Measurements from ENCODE around the gene EXOC3L1.

EXOC3L1 gene

DNA sequence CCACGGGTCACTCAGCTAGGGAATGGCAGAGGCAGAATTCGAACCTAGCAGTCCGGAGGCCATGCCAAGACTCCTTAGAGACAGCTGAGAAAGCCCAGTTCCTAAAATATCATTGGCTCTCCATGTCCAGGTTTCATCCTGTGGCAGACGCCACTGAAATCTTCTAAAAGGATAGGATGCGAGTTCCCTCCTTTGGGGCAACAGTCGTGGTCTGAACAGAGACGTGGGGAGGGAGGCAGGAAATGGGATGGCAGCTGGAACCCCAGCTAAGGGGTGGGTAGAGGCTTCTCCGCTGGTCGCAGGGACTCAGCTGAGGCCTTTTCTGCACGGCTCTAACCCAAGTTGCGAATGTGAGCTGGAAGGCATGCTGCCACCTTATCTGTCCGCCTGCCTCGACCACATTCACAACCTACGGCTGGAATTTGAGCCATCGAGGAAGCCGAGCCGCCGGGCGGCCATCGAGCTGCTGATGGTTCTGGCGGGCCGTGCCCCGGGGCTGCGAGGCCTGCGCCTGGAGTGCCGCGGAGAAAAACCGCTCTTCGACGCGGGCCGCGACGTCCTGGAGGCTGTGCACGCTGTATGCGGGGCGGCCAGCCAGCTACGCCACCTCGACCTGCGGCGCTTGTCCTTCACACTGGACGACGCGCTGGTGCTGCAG is 27.3 kb downstream of the EXOC3L1 start:
- DNase-seq (ENCODE audit: low spot score): no peak

DNA sequence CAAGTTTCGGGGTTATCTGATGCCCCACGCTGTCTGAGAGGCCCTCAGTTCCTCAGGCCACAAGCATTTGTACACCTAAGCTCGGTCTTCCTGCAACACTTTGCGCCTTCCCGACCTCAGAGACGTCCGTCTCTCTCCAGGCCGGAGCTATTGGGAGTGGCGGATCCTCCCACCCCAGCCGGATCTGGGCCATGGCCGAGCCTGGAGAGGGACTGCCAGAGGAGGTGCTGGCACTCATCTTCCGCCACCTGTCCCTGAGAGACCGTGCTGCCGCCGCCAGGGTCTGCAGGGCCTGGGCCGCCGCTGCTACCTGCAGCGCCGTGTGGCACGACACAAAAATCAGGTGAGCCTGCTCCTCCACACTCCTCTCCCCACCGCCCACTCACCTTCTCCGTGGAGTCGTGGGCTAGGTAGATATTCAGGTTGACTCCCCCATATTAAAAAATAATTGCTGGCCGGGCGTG is 28.3 kb downstream of the EXOC3L1 start:
- no peak for DNase-seq (ENCODE audit: low spot score)

DNA sequence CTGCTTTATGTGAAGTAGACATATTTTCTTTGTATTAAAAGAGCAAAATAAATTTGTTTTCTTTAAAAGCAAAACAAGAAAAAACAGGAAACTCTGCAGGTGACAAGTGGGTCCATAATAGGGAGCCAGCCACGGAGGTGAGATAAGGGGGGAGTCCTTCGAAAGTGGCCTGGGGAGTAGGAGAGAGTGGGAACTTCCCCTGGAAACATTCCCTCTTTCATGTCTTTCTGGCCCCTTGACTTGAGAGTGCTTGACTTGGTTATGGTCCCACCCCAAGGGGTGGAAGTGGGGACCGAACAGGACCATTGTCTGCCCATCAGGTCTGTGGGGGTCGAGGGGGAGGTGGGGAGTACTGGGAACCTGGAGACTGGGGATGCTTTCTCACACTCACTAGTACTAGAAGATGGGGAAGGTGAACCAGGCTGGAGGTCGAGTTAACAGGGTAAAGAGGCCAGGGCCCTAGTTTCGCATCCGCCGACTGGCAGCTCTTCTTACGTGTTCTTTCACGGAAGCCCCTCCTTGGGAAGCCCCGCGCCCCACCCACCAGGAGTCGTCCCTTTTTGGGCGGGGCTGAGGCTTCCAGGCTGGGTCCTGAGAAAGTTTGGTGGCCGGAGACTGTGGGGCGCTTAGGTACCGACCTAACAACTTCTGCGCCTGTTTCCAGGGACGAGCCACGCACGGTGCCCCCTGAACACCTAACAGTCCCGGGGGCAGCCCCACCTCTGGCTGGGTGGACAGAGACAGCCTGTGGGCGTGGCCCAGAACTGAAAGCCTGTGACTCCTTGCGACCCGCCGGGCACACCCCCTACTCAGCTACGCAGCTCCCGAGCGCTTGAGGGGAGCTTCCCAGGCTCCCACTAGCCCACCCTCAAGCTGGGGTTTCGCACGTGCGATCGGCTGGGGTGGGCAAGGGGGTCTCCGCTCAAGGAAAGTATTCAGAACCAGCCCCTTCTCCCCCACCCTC is 31.0 kb downstream of the EXOC3L1 start:
- DNase-seq (ENCODE audit: low spot score): peak; percentile 59

DNA sequence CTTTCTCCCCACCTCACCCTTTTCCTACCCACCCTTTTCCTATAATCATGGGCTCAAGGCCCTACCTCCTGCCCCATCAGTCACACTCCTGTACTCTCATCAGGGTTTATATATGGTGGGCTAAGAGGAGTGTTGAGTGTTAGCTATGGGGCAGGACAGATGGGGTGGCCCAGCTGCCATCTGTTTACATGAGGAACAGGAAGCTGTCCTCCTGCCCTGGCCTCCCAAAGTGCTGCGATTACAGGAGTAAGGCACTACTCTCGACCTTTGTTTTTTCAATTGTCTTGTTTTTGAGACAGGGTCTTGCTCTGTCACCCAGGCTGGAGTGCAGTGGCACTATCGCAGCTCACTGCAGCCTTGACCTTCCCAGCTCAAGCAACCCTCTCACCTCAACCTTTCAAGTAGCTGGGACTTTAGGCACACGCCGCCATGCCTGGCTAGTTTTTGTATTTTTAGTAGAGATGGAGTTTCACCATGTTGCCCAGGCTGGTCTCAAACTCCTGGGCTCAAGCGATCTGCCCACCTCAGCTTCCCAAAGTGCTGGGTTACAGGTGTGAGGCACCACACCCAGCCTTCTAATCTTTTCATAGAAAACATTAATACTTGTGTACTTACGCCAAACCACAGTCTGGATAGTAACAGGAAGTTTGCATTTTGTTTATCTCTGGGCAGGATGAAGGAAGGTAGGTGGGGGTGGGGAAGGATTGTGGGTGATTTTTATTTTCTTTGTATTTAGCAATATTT is 31.9 kb downstream of the EXOC3L1 start:
- DNase-seq (ENCODE audit: low spot score): no peak

DNA sequence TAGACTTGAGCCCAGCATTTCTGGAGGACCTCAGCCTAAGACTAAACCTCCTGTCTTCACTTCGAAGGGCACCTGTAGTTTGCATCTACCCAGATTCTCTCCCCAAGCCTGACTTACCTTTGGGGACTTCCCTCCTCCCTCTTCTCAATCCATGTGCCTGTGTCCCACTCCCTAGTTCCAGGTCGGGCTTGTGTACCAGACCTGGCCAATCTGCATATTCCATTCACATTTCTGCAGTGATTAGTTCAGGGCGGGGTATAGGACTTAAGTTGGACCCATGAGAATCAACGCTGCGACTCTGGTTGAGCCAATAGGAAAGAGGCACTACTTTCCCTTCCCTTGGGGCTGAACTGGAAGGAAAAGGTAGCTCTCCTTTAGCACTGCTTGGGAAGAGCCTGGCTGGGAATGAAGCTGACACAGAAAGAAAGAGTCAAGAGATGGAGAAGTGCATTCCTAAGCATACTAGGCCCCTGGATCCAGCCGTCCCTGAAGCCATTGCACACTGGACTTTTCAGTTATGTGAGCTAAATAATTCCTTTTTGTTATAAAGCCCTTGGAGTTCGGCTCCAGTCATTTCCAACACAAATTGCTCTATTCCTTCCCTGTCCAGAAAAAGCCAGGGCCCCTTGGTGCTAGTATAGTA is 32.7 kb downstream of the EXOC3L1 start:
- no peak for DNase-seq (ENCODE audit: low spot score)

DNA sequence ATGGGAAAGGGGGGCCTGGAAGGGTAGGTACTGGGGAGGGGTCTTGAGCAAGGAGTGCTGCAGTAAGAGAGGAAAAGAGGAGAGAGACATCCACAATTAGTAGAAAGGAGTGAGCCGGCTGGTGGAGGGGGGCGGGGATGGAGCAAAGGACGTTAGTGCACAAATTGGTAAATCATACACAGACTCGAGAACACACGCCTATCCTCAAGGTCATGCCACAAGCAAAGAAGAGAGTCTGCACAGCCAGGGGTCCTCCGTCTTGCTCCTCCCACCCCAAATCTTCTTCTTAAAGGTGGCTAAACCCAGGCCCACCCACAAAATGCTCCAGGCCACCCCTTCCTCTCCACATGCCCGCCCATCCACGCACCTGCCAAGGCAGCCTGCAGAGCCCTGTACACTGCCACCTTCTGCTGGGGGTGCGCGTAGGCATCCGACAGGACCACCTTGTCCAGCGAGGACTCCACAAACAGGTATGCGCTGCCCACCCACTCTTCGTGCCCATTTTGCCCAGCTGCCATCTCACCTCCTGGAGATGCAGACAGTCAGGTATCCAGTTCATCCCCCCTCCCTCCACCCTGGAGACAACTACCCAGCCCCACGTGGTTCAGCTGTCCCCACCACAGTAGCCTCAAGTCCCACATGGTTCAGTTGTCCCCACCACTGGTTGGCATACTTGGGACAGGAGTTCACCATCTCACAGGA is 33.6 kb downstream of the EXOC3L1 start:
- no peak for DNase-seq (ENCODE audit: low spot score)

DNA sequence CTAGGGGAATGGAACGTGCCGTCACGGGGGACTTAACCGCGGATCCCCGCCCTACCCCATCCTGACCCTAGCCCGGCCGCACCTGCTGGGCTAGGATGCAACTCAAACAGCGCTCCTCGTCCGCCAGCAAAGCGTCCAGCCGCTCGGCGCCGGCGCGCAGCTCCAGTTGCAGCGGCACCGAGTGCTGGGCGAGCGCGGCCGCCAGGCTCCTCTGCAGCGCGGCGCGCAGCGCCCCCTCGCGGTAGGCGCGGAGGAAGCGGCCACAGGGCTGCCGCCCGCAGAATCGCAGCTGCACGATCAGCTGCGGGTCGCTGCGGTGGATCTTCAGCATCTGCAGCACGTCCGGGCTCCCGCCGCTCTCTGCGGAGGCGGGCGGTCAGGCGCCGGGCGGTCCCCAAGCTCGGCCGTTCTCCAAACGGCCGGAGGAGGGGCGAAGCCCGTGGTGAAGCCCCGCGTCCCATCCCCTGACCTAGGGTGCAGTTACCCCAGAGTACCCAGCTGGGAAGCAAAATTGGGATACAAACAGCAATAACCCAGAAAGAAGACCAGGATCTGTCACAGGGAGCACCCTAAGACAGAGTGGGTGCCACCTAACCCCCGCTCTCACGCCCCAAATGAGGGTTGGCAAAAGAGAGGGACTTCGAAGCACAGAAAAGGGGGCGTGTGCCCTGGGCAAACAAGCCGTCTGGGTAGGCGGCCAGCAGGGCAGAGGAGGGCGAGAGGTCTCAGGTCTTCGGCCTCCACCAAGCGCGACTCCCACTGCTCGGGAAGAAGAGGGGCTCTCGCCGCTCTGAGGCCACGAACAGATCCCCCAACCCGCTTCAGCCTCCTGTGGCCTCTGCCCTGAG is 34.4 kb downstream of the EXOC3L1 start:
- peak; percentile 95 for DNase-seq (ENCODE audit: low spot score)

DNA sequence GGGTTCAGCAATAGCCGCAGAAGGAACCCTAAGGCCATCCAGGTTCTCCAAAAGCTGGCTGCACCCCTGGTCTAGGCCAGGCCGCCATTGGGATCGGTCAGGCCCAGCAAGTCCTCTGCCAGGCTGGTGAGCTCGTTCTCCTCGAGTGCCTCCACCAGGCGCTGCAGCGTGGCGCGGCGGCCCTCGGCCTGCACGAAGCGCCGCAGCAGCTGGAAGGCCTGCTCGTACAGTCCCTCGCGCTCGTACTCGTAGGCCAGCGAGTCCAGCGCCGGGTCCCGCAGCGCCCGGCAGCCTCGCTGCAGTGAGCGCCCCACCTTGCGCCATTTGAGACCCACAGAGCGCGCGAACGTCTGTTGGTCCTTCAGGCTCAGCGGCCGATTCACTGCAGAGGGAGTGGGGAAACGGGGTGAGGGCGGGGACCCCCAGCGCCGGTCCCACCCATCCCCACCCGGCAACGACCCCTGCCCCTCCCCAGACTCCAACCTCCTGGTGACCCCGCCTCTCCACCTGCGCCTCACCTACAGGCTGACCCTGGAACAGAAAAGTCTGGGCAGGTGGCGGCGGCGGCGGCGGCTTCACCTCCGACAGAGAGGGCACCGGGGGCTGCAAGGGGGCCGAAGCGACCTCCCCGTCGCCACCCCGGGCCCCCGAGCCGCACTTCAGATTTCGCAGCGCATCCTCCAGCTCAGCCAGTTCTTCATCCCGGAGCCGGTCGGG is 35.2 kb downstream of the EXOC3L1 start:
- DNase-seq (ENCODE audit: low spot score): no peak

DNA sequence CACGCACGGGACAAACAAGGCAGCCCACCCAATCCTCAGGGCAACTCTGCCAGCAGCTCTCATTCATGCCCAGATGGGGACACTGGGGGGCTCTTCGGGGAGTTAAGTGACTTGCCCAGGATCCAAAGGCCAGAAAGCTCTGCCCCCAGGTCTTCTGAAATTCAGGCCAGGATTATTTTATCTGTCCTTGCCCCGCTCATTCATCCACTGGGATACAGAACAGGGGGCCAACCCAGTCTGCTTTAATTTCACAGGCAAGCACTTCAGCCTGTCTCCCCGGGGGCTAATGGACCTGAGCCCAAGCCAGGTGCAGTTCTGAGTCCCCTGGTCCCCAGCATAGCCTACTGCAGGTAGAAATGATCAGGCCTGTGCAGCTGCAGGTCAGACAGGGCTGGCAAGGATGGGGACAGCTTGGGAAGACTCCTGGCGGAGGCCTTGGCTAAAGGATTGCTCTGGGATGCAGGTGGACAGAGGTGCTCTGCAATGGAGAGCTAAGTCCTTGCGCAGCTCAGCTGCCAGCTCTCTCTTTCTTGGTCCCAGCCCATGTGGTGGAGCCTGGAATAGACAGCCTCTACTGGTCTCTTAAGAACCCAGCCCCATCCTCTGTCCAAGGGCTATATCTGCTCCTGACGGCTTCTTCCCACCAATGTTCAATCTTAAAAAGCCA is 38.4 kb downstream of the EXOC3L1 start:
- no peak for DNase-seq (ENCODE audit: low spot score)

DNA sequence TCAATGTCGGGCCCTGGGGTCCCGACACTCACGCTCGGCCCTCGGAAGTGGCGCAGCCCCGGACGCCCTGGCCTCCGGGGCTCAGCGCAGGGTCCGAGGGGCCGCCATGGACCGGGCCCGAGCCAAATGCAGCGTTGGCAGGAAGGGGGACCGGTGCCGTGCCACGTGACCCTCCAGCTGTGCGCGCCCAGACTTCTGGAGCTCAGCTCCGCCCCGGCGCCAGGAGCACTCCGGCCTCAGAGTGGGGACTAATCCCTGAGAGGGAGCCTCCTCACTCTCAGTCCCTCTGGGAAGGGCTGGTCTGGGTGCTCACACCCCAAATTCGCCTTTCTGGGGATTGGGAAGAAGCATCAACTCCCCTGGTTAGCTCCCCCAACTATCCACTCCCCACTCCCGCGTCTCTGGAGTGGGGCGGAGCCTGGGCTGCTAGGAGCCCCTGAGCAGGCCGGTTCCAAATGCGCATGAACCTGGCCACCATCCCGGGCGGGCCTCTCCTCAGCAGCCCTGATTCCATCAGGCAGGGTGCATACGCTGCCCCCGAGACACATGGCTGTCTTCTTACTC is 39.0 kb downstream of the EXOC3L1 start, which contains the start of gene B3GNT9:
Gene B3GNT9, minus strand, starts transcription at position 166 of the 564 bp plus-strand sequence. CDS start 513 bp downstream, outside the sequence.
- no peak for DNase-seq (ENCODE audit: low spot score)

DNA sequence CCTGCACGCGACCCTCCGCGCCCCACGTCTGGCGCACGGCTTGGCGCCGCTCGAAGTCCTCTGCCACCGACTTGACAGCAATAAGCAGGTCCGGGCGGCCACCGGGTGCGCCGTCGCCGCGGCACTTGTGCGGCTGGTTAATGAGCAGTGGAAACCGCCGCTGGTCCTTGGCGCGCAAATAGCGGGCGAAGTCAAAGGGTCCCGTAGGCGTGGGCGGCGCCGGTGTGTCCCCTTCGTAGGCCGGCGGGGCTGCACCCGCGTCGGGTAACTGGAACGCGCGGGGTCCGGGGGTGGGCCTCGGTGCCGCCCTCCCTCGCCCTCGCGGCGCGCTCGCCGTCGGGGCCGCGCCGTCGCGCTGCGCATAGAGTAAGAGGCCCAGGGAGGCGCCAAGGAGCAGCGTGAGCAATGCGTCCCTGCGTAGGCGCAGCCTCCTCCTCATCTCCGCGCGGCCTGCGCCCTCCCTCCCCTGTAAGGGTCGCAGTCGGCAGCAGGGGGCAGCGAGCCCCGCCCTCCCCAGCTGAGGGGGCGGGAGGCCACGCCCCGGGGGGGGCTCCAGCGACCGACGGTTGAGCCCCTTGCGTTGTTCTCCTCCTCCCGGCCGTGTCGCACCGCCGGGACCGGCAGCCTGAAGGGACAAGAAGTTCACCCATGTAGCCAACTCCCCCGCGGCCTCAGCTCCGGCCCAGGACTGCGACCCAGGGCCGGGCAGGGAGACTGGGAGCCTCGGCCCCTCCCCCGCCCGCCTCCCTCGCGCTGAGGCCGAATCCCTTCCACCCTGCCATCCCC is 39.7 kb downstream of the EXOC3L1 start:
- DNase-seq (ENCODE audit: low spot score): no peak

DNA sequence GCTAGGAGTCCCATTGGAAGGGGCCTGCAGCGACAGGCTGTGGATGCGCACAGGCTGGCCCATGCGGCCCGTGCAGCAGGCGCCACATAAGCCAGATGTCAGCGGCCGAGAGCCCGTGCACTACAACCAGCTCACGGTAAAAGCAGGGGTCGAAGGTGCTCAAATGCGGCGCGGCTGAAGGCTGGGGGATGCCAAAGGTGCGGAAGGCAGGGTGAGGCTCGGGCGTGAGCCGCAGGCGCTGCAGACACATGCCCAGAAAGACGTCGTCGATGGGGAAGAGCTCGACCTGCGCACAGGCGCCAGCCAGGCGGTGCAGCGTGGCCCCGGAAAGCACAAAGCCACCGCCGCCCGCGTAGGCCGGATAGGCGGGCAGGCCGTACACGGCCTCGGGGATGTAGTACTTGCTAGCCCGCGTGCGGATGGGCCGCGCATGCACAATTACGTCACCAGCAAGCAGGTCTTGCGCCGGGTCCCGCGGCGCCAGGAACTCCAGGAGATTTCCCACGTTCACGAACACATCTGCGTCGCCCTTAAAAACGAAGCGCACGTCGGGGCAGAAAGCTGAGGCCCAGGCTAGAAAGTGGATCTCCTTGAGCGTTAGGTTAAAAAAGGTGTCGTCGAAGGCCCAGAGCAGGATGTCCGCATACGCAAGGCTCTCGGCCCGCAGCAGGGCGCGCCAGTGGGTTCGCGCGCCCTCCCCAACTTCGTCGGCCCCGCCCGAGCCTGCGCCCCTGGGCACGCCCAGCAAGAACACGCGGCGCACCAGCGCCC is 40.5 kb downstream of the EXOC3L1 start:
- no peak for DNase-seq (ENCODE audit: low spot score)

DNA sequence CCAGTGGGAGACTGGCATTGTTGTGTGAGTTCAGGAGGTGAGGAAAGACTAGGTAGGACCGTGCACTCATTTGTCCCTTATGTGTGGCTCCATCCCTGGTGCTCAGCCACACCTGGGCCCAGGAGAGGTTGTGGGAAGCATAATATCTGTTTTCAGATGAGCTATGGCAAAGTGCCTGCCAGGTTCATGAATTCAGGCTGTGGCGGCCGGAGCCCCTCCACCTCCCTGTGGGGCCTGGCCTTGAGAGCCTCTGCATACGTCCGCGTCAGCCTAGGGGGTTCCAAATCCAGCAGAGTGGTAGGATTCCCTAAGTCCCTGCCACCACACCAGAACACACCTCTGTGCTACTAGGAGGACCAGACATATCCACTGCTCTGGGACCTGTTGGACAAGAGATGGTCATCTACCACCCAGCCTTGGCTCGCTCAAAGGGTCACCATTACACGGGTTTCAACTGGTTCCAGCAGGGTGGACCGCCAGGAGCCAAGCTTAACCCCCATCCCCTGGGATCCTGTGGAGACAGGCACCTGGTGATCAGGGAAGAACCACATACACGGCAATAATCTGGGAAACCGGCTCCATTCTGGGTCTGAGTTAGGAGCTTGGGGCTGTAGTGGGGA is 41.2 kb downstream of the EXOC3L1 start:
- no peak for DNase-seq (ENCODE audit: low spot score)

DNA sequence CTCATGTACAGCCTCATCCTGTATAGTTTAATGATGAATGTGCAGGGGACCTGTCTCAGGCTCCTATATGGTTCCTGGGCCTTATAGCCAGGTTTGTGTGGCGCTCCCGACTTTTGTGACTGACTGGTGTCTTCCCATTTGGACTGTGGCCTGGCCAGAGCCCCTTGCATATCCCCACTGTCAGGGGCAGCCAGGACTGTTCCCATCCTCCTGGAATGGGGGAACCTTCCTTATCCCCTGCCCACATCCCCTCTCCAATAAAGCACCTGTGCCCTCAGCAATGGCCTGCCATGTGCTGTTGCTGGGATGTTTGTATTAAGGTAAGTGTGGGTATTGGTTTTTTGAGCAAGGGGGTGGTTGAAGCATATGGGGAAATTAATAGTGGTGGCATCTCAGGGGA is 41.7 kb downstream of the EXOC3L1 start:
- DNase-seq (ENCODE audit: low spot score): no peak

DNA sequence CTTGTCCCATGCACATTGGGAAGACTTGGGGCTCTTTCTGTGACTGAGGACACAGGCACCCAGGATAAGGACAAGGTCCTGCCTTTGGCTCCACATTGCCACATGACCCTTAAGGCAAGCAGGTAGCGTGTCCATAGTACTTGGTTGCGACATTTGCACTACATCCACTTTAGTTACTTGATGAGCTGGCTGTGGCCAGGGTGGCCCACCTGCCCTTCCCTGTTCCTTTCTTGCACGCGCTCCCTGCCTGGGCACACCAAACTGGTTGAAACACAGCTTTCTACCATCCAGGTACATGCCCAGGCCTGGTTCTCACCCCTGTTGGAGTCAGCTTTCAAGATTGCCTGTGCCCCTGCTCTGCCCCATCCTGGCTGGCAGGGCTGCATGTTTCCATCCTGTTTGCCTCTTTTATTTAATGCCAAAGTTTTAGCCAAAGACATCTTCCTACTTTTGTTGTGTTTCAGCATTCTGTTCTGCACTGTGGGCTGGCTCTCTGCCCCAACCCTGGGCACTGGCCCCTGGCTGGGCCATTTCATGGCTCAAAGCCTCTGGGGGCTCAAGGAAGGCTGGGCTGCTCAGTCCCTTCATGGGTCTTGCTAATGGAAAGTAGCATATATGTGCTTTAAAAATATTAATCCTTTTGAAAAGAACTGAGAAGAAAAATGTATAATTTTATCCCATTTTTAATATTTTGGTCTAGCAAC is 42.3 kb downstream of the EXOC3L1 start:
- no peak for DNase-seq (ENCODE audit: low spot score)
